ENCODE data around the gene PLET1. TPM values are rescaled to one million over a fixed set of nuclear protein-coding genes. Genes with fewer than 3 reads are reported as not detected.
A peak's percentile ranks its signal among the peaks of the same experiment; 100 is the strongest.

PLET1 gene
- total and polyA plus RNA-seq, 2 donors (not counting 1 experiment from before 2014, with no cell fraction given), result not detected

DNA sequence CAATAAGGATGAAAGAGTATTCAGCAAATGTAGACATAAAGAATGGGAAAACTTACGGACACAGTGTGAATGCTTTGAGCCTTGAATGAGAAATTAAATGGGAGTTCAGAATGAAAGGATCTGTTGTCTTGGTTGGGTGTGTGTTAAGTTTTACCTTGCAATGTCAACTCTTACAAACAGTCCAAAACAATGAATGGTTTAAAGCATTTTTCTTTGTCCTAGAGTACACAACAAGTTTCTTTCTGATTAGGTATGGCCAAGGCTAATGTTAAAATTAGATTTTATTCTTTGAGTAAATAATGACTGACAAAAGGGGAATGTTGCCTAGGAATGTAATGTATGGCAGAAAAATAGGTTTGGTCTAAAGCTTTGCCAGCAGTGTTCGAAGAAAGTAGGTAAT, 32.0 kb downstream of the PLET1 start:
- H3K4me1 ChIP-seq (ENCODE audit: control insufficient read depth, extremely low read depth, insufficient read depth, low read length), result peaks cover 7% of the 10 kb centered on the region
- TF ChIP-seq, protein P1, sequence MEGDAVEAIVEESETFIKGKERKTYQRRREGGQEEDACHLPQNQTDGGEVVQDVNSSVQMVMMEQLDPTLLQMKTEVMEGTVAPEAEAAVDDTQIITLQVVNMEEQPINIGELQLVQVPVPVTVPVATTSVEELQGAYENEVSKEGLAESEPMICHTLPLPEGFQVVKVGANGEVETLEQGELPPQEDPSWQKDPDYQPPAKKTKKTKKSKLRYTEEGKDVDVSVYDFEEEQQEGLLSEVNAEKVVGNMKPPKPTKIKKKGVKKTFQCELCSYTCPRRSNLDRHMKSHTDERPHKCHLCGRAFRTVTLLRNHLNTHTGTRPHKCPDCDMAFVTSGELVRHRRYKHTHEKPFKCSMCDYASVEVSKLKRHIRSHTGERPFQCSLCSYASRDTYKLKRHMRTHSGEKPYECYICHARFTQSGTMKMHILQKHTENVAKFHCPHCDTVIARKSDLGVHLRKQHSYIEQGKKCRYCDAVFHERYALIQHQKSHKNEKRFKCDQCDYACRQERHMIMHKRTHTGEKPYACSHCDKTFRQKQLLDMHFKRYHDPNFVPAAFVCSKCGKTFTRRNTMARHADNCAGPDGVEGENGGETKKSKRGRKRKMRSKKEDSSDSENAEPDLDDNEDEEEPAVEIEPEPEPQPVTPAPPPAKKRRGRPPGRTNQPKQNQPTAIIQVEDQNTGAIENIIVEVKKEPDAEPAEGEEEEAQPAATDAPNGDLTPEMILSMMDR (conservative IDR thresholded peaks at IDR 0.05 in 1 of 2, IDR thresholded peaks at IDR 0.05 in 1 of 2; ENCODE audit: low read depth in 1 of 2, low read length in 2 of 2), result no peak
- TF ChIP-seq EZH2 (IDR thresholded peaks at IDR 0.05; ENCODE audit: low read length, missing control alignments), result no peak
- no peaks in the 10 kb centered on the region for H3K27me3 ChIP-seq (ENCODE audit: control insufficient read depth, insufficient read depth, low read length)
- peaks cover 25% of the 10 kb centered on the region for H3K79me2 ChIP-seq (ENCODE audit: control insufficient read depth, insufficient read depth, low read length)
- H3K36me3 ChIP-seq (ENCODE audit: control insufficient read depth, insufficient read depth, low read length), result peaks cover 2% of the 10 kb centered on the region
- no peak overlapping the region for H3K27ac ChIP-seq (ENCODE audit: insufficient read depth, low read length)
- DNase-seq (ENCODE audit: low read depth in 2 of 2), result no peak
- H3K4me2 ChIP-seq (ENCODE audit: extremely low read depth, insufficient read depth, low read length), result no peak overlapping the region
- no peak overlapping the region for H3K4me3 ChIP-seq (replicated peaks in 1 of 4; ENCODE audit: control extremely low read depth in 1 of 4, insufficient read depth in 1 of 4, low read depth in 3 of 4, low read length in 4 of 4)
- H3K9ac ChIP-seq (ENCODE audit: insufficient read depth, low read length), result no peak overlapping the region
- H2AFZ ChIP-seq (ENCODE audit: low read length), result no peak overlapping the region
- no peaks in the 10 kb centered on the region for H3K9me3 ChIP-seq (ENCODE audit: control insufficient read depth, insufficient read depth, low read depth, low read length)
- no peaks in the 10 kb centered on the region for H4K20me1 ChIP-seq (ENCODE audit: control insufficient read depth, extremely low read depth, insufficient read depth, low read length)

- Histone ChIP-seq H3K27ac (ENCODE audit: insufficient read depth, low read length) (peak overlapping the region; percentile 99), H3K9ac (ENCODE audit: insufficient read depth, low read length) (no peak overlapping the region), H2AFZ (ENCODE audit: low read length) (no peak overlapping the region), H3K27me3 (ENCODE audit: control insufficient read depth, insufficient read depth, low read length) (no peaks in the 10 kb centered on the region), H3K4me2 (ENCODE audit: extremely low read depth, insufficient read depth, low read length) (peak overlapping the region; percentile 98), H4K20me1 (ENCODE audit: control insufficient read depth, extremely low read depth, insufficient read depth, low read length) (no peaks in the 10 kb centered on the region), H3K79me2 (ENCODE audit: control insufficient read depth, insufficient read depth, low read length) (peaks cover 25% of the 10 kb centered on the region), H3K4me1 (ENCODE audit: control insufficient read depth, extremely low read depth, insufficient read depth, low read length) (peaks cover 7% of the 10 kb centered on the region), H3K36me3 (ENCODE audit: control insufficient read depth, insufficient read depth, low read length) (peaks cover 2% of the 10 kb centered on the region), H3K9me3 (ENCODE audit: control insufficient read depth, insufficient read depth, low read depth, low read length) (no peaks in the 10 kb centered on the region), H3K4me3 (replicated peaks in 1 of 4; ENCODE audit: control extremely low read depth in 1 of 4, insufficient read depth in 1 of 4, low read depth in 3 of 4, low read length in 4 of 4) (peak overlapping the region; percentile 74 to 97 (median 90))
- no peak for DNase-seq (ENCODE audit: low read depth in 2 of 2)
- no peak for TF ChIP-seq EZH2 (IDR thresholded peaks at IDR 0.05; ENCODE audit: low read length, missing control alignments)
- TF ChIP-seq, protein P1 (conservative IDR thresholded peaks at IDR 0.05 in 1 of 2, IDR thresholded peaks at IDR 0.05 in 1 of 2; ENCODE audit: low read depth in 1 of 2, low read length in 2 of 2), result no peak
These were observed 33.2 kb downstream of the PLET1 start for GRCh38 chr11:112227471-112227870.

DNA sequence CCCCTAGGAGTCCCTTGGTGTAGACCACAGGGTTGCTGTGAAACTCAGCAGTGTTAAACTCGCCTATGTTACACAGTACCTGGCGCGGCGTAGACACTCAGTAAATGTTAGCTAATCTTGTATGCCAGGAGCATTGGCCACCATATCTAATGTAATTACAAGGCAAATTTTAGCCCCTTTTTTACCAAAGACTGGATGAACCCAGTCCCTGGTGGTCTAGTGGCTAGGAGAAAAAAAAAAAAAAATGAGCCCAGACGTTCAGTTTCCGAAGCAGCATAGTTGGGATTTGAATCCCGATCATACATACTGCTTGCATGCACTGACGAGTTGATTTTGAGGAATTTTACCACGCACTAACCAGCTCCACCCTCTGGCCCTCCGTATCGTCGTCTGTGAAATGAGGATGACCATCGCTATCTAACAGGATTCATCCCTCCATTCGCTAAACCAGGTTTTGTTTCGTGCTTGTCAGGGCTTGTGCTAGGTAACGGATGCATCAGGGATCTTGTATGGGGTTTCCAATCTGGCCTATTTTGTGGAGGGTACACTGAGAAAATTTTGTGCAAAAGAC, 33.7 kb downstream of the PLET1 start:
- Histone ChIP-seq H3K4me1 (ENCODE audit: control insufficient read depth, extremely low read depth, insufficient read depth, low read length) (peaks cover 7% of the 10 kb centered on the region), H3K4me3 (replicated peaks in 1 of 4; ENCODE audit: control extremely low read depth in 1 of 4, insufficient read depth in 1 of 4, low read depth in 3 of 4, low read length in 4 of 4) (peak overlapping the region; percentile 74 to 97 (median 90)), H4K20me1 (ENCODE audit: control insufficient read depth, extremely low read depth, insufficient read depth, low read length) (no peaks in the 10 kb centered on the region), H3K4me2 (ENCODE audit: extremely low read depth, insufficient read depth, low read length) (peak overlapping the region; percentile 98), H3K27me3 (ENCODE audit: control insufficient read depth, insufficient read depth, low read length) (no peaks in the 10 kb centered on the region), H3K79me2 (ENCODE audit: control insufficient read depth, insufficient read depth, low read length) (peaks cover 25% of the 10 kb centered on the region), H3K9ac (ENCODE audit: insufficient read depth, low read length) (peak overlapping the region; percentile 97), H3K9me3 (ENCODE audit: control insufficient read depth, insufficient read depth, low read depth, low read length) (no peaks in the 10 kb centered on the region), H3K27ac (ENCODE audit: insufficient read depth, low read length) (peak overlapping the region; percentile 99), H3K36me3 (ENCODE audit: control insufficient read depth, insufficient read depth, low read length) (peaks cover 2% of the 10 kb centered on the region), H2AFZ (ENCODE audit: low read length) (peak overlapping the region; percentile 72)
- DNase-seq (ENCODE audit: low read depth in 2 of 2), result peak; percentile 47 to 54
- TF ChIP-seq, protein P1 (conservative IDR thresholded peaks at IDR 0.05 in 1 of 2, IDR thresholded peaks at IDR 0.05 in 1 of 2; ENCODE audit: low read depth in 1 of 2, low read length in 2 of 2), result peak in 1 of 2 donors; percentile 9
- TF ChIP-seq EZH2 (IDR thresholded peaks at IDR 0.05; ENCODE audit: low read length, missing control alignments), result no peak

All from fibroblast of lung (primary cell).